Stimulated activated CD4-positive, alpha-beta T cell treated with anti-CD3 and anti-CD28 coated beads, Interleukin-2, amount 100 ng/mL, for 4 hours (primary cell): ENCODE measurements around the gene PCP2.
A peak's percentile ranks its signal among the peaks of the same experiment; 100 is the strongest.
"Not testable (repeated sequence)": the region's sequence is repeated elsewhere in the genome, so short reads cannot be mapped to it uniquely, and the experiment has no call there.

Experiments
- DNase-seq: peaks from one replicate; pipeline ENCODE4 v3.0.0-alpha.2; 2020; ENCODE audit warnings: low read depth

The PCP2 gene

GRCh38 chr19:7661744-7662538 is 28.4 kb upstream of the PCP2 start:
- no peak for DNase-seq

GRCh38 chr19:7658219-7658686 is 24.7 kb upstream of the PCP2 start:
- DNase-seq, result peak; percentile 32

- DNase-seq, result no peak
Observed at GRCh38 chr19:7657131-7657751, 23.7 kb upstream of the PCP2 start.

GRCh38 chr19:7655581-7655980 is 22.1 kb upstream of the PCP2 start:
- no peak for DNase-seq

- DNase-seq, result no peak
Observed at GRCh38 chr19:7654401-7654800, 20.9 kb upstream of the PCP2 start.

GRCh38 chr19:7652061-7652641 is 18.6 kb upstream of the PCP2 start:
- DNase-seq, result peak; percentile 74

GRCh38 chr19:7650148-7650547 is 16.6 kb upstream of the PCP2 start:
- no peak for DNase-seq

GRCh38 chr19:7648265-7649014 is 14.9 kb upstream of the PCP2 start:
- DNase-seq, result no peak

- no peak for DNase-seq
Observed at GRCh38 chr19:7647156-7647555, 13.6 kb upstream of the PCP2 start.

- DNase-seq, result no peak
Observed at GRCh38 chr19:7646426-7646700, 12.8 kb upstream of the PCP2 start.

- no peak for DNase-seq
Observed at GRCh38 chr19:7645656-7646425, 12.3 kb upstream of the PCP2 start.

GRCh38 chr19:7645163-7645562 is 11.6 kb upstream of the PCP2 start:
- no peak for DNase-seq

- no peak for DNase-seq
Observed at GRCh38 chr19:7644550-7644877, 11.0 kb upstream of the PCP2 start.

- DNase-seq, result not testable (repeated sequence)
Observed at GRCh38 chr19:7643629-7644549, 10.4 kb upstream of the PCP2 start.

GRCh38 chr19:7643031-7643415 is 9.5 kb upstream of the PCP2 start:
- DNase-seq, result no peak

GRCh38 chr19:7642295-7643030 is 8.9 kb upstream of the PCP2 start:
- DNase-seq, result no peak

GRCh38 chr19:7641290-7642276 is 8.1 kb upstream of the PCP2 start:
- no peak for DNase-seq

GRCh38 chr19:7640803-7641202 is 7.3 kb upstream of the PCP2 start:
- no peak for DNase-seq

- no peak for DNase-seq
Observed at GRCh38 chr19:7639863-7640348, 6.4 kb upstream of the PCP2 start.
